ENCODE measurements around the gene S100A4.

DNA sequence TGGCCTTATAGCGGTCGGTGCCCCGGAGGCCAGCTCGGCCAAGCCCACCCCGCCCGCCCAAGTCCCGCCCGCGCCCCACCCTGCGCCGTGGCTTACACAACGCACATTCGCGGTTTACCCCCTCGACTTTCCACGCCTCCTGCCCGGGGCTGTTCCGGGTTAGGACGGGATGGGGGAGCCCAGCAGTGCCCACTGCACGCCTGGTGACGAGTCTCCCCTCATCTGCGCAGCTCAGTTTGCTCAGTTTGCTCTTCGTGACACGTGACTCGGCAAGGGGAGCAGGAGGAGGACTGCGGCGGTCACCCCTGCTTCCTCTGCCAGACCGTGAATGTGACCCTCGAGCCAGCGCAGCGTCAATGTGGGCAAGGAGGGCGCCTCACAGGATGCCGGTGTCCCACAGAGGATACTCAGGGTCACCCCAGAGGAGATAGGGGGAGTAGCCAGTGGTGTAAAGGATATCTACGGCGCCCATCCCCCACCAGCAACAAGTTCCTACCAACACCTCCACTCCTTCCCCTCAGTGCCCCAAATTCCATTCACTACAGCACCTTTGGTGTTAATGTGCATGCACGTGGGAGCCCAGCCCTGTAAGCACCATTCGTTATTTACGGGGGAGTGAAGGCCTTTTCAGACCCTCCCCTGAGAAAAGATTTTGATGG lies 9.5 kb downstream of the S100A4 start:
- TF ChIP-seq CTCF (IDR thresholded peaks at IDR 0.05) (no peak), ZFX (IDR thresholded peaks at IDR 0.05; ENCODE audit: borderline replicate concordance) (no peak)

All from 22Rv1 (cell line).